GM18508 (cell line): Measurements from ENCODE around the gene CYGB.

Source experiments
- ATAC-seq: cut with Tn5 transposase; IDR thresholded peaks from one replicate; pipeline ENCODE4 v1.9.1; 2021; ENCODE audit warnings: moderate number of reproducible peaks; ENCODE audit not compliant: insufficient read depth, unreplicated experiment

The CYGB gene

GRCh38 chr17:76491271-76492122, 46.0 kb downstream of the CYGB start:
- ATAC-seq, result no peak

GRCh38 chr17:76490112-76490710, 47.3 kb downstream of the CYGB start:
- ATAC-seq, result no peak

GRCh38 chr17:76487451-76488192, 49.9 kb downstream of the CYGB start:
- no peak for ATAC-seq

GRCh38 chr17:76485569-76485968, 51.9 kb downstream of the CYGB start:
- no peak for ATAC-seq

GRCh38 chr17:76484228-76484725, 53.2 kb downstream of the CYGB start:
- ATAC-seq, result no peak

- ATAC-seq, result peak; percentile 42
Observed at GRCh38 chr17:76481071-76481655, 56.3 kb downstream of the CYGB start.

- ATAC-seq, result no peak
Observed at GRCh38 chr17:76480632-76481031, 56.9 kb downstream of the CYGB start.

GRCh38 chr17:76479515-76480060, 57.9 kb downstream of the CYGB start:
- ATAC-seq, result no peak

- no peak for ATAC-seq
Observed at GRCh38 chr17:76478730-76479514, 58.6 kb downstream of the CYGB start.

- no peak for ATAC-seq
Observed at GRCh38 chr17:76478097-76478496, 59.4 kb downstream of the CYGB start.

- no peak for ATAC-seq
Observed at GRCh38 chr17:76477576-76477975, 59.9 kb downstream of the CYGB start.
